ENCODE results near the gene DEXI. TPM values are rescaled to one million over a fixed set of nuclear protein-coding genes. Genes with fewer than 3 reads are reported as not detected.

DEXI gene
- total and polyA plus RNA-seq, 2 of the 4 experiments (the other 2 are of a cell fraction): 43.7 to 63.6 TPM

DNA sequence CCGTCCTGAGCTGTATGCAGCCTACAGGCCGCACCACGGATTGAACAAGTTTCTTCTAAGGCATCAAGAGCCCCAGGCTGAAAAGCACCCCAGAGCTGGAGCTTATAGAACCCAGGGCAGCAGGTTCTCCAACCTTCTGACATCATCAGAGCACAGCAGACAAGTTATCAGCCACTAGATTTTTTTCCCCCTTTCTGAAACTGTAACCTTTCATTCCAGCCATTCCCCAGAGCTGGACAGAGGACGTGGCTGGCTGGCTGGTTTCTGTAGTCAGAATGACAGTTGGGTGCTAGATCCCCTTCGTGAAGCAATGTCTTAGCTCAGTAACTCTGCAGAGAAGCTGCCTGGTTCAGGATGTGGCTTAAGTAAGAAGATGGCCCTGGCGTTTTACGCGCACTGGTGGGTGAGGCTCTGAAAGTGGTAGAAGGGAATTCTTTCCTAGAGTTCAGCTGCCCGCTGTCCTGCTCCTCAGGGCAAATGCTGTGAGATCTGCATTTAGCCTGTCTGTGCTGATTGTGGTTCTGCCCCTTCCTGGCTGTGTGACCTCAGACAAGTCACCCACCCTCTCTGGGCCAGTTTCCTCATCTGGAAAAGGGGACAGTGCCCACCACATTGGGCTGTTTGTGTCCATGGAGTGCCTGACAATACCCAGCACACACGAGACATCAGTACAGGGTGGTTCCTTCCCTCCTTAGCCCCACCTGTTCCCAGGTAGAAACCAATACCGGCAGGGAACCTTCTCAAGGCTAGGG lies 9.1 kb downstream of the DEXI start:
- in situ Hi-C loops (cut with MboI; ENCODE audit: low sequenced_read_pairs): loop anchor here (25.0 kb wide), 1 partner anchor 1821 kb away; no protein-coding TSS in a partner anchor

More for the DNA sequence above, 9.1 kb downstream of the DEXI start:
- Histone ChIP-seq H2BK120ac (ENCODE audit: low read depth, low read length) (no peak overlapping the region), H2BK20ac (ENCODE audit: low read depth, low read length) (no peak overlapping the region), H3K14ac (replicated peaks; ENCODE audit: low read depth, low read length) (no peak overlapping the region), H3K27ac (ENCODE audit: insufficient read depth, low read length) (no peak overlapping the region), H2AK9ac (replicated peaks; ENCODE audit: low read depth, low read length, poor library complexity) (no peak overlapping the region), H3K4me2 (ENCODE audit: low read depth, low read length) (no peak overlapping the region), H3K9me3 (ENCODE audit: control insufficient read depth, insufficient read depth, low read length) (no peaks in the 10 kb centered on the region), H3K27me3 (ENCODE audit: control insufficient read depth, insufficient read depth, low read length) (no peaks in the 10 kb centered on the region), H4K20me1 (ENCODE audit: insufficient read depth, low read length) (peaks cover 78% of the 10 kb centered on the region), H3K4ac (ENCODE audit: low read depth, low read length) (no peak overlapping the region), H4K5ac (ENCODE audit: low read depth, low read length) (no peak overlapping the region), H4K91ac (ENCODE audit: insufficient read depth, low read depth, low read length) (no peak overlapping the region), H3K4me1 (ENCODE audit: control insufficient read depth, insufficient read depth, low read length) (peaks cover 6% of the 10 kb centered on the region), H3K23ac (ENCODE audit: low read depth, low read length) (no peak overlapping the region), H4K8ac (ENCODE audit: low read depth in 2 of 2, low read length in 2 of 2) (no peak overlapping the region), H3K9me1 (ENCODE audit: insufficient read depth, low read length) (peaks cover 16% of the 10 kb centered on the region), H2AK5ac (ENCODE audit: low read depth, low read length) (no peak overlapping the region), H3K9ac (ENCODE audit: low read depth, low read length) (no peak overlapping the region), H2BK5ac (ENCODE audit: low read depth, low read length, poor library complexity, severe bottlenecking) (no peak overlapping the region), H2AFZ (replicated peaks; ENCODE audit: low read length, poor library complexity) (no peak overlapping the region), H3K36me3 (ENCODE audit: control insufficient read depth, insufficient read depth, low read length) (peaks cover 29% of the 10 kb centered on the region), H3K79me1 (ENCODE audit: low read depth in 1 of 2, low read length in 2 of 2) (peaks cover 31 to 77% of the 10 kb centered on the region in 2 experiments), H3K18ac (ENCODE audit: low read depth, low read length) (no peak overlapping the region), H2BK15ac (ENCODE audit: low read depth, low read length) (no peak overlapping the region), H3K56ac (ENCODE audit: extremely low read depth, insufficient read depth, low read length) (no peak overlapping the region), H3K4me3 (ENCODE audit: insufficient read depth, low read depth, low read length) (no peak overlapping the region)
- dilution Hi-C loops (cut with HindIII; ENCODE audit: low sequenced_read_pairs, unreplicated experiment): no loop called here
- BruUV-seq (replicated peaks): no TSS peak
- intact Hi-C loops (cut with micrococcal nuclease): no loop called here
- POLR2A ChIA-PET (ENCODE audit: unreplicated experiment): no interaction called here
- DNase-seq: no peak
- WGBS, 2 experiments (ENCODE audit: extremely low coverage in 2 of 2, insufficient read length in 1 of 2): 92% methylated on average over 3 of the region's 11 CpGs; no CpG with 5 or more reads in 1 of the 2 experiments
- TF ChIP-seq POLR2A (IDR thresholded peaks at IDR 0.05; ENCODE audit: low read depth, low read length) (no peak), RAD21 (IDR thresholded peaks at IDR 0.05; ENCODE audit: low read length) (no peak), MXI1 (IDR thresholded peaks at IDR 0.05; ENCODE audit: borderline replicate concordance, low read depth, low read length) (no peak), NFE2L2 (IDR thresholded peaks at IDR 0.05; ENCODE audit: low read depth, low read length) (no peak), CHD1 (IDR thresholded peaks at IDR 0.05; ENCODE audit: low read depth, low read length) (no peak), RFX5 (IDR thresholded peaks at IDR 0.05; ENCODE audit: low read depth, low read length) (no peak), BHLHE40 (IDR thresholded peaks at IDR 0.05; ENCODE audit: low read depth, low read length) (no peak), CEBPB (IDR thresholded peaks at IDR 0.05; ENCODE audit: low read depth, low read length) (no peak), MAFK (IDR thresholded peaks at IDR 0.05; ENCODE audit: low read depth, low read length) (no peak), FOS (IDR thresholded peaks at IDR 0.05; ENCODE audit: low read depth, low read length) (no peak), RCOR1 (IDR thresholded peaks at IDR 0.05; ENCODE audit: insufficient replicate concordance, low read length) (no peak), SMC3 (IDR thresholded peaks at IDR 0.05; ENCODE audit: low read depth, low read length) (no peak), MAZ (IDR thresholded peaks at IDR 0.05; ENCODE audit: borderline replicate concordance, low read depth, low read length) (no peak)
- TF ChIP-seq, protein P1, sequence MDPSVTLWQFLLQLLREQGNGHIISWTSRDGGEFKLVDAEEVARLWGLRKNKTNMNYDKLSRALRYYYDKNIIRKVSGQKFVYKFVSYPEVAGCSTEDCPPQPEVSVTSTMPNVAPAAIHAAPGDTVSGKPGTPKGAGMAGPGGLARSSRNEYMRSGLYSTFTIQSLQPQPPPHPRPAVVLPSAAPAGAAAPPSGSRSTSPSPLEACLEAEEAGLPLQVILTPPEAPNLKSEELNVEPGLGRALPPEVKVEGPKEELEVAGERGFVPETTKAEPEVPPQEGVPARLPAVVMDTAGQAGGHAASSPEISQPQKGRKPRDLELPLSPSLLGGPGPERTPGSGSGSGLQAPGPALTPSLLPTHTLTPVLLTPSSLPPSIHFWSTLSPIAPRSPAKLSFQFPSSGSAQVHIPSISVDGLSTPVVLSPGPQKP (IDR thresholded peaks at IDR 0.05; ENCODE audit: borderline replicate concordance, low read depth, low read length): no peak
- TF ChIP-seq, protein P2, sequence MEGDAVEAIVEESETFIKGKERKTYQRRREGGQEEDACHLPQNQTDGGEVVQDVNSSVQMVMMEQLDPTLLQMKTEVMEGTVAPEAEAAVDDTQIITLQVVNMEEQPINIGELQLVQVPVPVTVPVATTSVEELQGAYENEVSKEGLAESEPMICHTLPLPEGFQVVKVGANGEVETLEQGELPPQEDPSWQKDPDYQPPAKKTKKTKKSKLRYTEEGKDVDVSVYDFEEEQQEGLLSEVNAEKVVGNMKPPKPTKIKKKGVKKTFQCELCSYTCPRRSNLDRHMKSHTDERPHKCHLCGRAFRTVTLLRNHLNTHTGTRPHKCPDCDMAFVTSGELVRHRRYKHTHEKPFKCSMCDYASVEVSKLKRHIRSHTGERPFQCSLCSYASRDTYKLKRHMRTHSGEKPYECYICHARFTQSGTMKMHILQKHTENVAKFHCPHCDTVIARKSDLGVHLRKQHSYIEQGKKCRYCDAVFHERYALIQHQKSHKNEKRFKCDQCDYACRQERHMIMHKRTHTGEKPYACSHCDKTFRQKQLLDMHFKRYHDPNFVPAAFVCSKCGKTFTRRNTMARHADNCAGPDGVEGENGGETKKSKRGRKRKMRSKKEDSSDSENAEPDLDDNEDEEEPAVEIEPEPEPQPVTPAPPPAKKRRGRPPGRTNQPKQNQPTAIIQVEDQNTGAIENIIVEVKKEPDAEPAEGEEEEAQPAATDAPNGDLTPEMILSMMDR (conservative IDR thresholded peaks at IDR 0.05; ENCODE audit: low read depth, low read length): no peak
- TF ChIP-seq, protein P3, sequence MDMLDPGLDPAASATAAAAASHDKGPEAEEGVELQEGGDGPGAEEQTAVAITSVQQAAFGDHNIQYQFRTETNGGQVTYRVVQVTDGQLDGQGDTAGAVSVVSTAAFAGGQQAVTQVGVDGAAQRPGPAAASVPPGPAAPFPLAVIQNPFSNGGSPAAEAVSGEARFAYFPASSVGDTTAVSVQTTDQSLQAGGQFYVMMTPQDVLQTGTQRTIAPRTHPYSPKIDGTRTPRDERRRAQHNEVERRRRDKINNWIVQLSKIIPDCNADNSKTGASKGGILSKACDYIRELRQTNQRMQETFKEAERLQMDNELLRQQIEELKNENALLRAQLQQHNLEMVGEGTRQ (IDR thresholded peaks at IDR 0.05; ENCODE audit: low read depth, low read length): no peak
- CTCF ChIA-PET: no interaction called here
- ATAC-seq (ENCODE audit: low read depth): peak; percentile 32
